Esophagus (tissue), 2 donors: ENCODE results near the gene HTRA1. TPM values are rescaled to one million over a fixed set of nuclear protein-coding genes. Genes with fewer than 3 reads are reported as not detected.

Experiments used
- H3K27ac ChIP-seq, 2 donors: one replicate each; pipeline ENCODE4 v1.5.1; 2013; ENCODE audit warnings: low read depth in 2 of 2, mild to moderate bottlenecking in 2 of 2, inconsistent platforms in 1 of 2, low read length in 1 of 2, moderate library complexity in 1 of 2
- H3K27me3 ChIP-seq, 2 donors: one replicate each; pipeline ENCODE4 v1.6.1; 2013; ENCODE audit warnings: low read length in 2 of 2, control low read depth in 1 of 2, mild to moderate bottlenecking in 1 of 2; ENCODE audit not compliant: insufficient read depth in 2 of 2, control insufficient read depth in 1 of 2
- H3K36me3 ChIP-seq, 2 donors: one replicate each; pipeline ENCODE4 v1.6.1; 2013; ENCODE audit warnings: low read length in 1 of 2; ENCODE audit not compliant: control insufficient read depth in 2 of 2, insufficient read depth in 2 of 2
- H3K4me1 ChIP-seq, 2 donors: one replicate each; pipeline ENCODE4 v1.6.1; 2013; ENCODE audit warnings: low read length in 1 of 2; ENCODE audit not compliant: control insufficient read depth in 2 of 2, insufficient read depth in 2 of 2
- H3K4me3 ChIP-seq, 2 donors: one replicate each; pipeline ENCODE4 v1.5.1; 2013; ENCODE audit warnings: low read length in 2 of 2, mild to moderate bottlenecking in 2 of 2, low read depth in 1 of 2, moderate library complexity in 1 of 2
- H3K9me3 ChIP-seq, 2 donors: one replicate each; pipeline ENCODE4 v1.6.1; 2013; ENCODE audit warnings: mild to moderate bottlenecking in 2 of 2, low read depth in 1 of 2, low read length in 1 of 2, moderate library complexity in 1 of 2; ENCODE audit not compliant: control insufficient read depth in 2 of 2, insufficient read depth in 1 of 2
- WGBS, 2 donors: extraction: QIAGEN DNeasy Blood & Tissue Kit; methylation state at CpG; one replicate each; pipeline ENCODE4 v1.1.7; 2013; 5-methylcytosine and 5-hydroxymethylcytosine counted together
- polyA plus RNA-seq, 2 donors: library from polyadenylated mRNA; stranded (reverse); fragments of 200-250 nt; gene quantifications; one replicate each; pipeline ENCODE4 v1.2.3, GENCODE V29; 2013
- donor health status: healthy with polysubstance abuse.
- donor health status: Bipolar disorder and iron deficiency.

The HTRA1 gene
- polyA plus RNA-seq, 2 donors = 11.7 to 19.5 TPM

DNA sequence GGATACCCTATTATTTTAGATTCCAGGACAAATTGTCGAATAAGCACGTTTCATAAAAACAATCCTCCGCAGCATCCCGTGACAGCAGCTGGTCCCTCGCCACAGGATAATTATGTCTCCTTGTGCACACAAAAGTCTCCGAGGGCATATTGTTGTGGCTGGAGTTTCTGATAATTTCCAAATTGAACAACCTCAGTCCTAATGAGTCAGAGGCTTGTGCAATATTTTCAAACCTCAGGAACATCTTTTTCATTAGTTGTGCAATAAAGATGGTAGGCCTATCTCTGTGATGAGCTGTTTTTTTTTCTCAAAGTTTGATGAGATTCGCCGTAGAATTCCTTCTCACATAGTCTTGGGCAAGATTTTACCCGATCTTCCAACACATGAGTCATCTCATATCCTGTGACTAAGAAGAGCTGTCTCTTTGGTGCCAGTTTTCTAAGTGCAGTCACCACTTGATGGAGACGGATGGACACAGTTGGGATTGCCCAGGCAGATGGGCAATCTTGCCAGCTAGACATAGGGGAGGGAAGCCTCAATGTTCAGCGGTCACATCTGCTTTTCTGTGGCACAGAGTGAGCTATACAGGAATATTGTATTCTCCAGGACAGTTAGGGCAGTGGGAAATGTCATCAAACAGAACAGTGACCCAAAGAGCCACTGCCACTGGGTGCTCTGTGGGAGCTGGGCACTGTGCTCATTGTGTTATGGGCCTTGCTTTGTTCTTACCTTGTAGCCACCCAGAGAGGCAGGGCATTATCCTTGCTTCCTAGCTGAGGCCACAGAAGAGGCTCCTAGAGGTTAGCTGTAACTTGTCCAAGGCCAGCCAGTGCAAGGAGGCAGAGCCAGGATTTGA, 7.8 kb downstream of the HTRA1 start:
- H3K9me3 ChIP-seq = no peaks in the 10 kb centered on the region
- 29 to 54% methylated on average over 11 of the region's 11 CpGs for WGBS, 2 donors
- H3K36me3 ChIP-seq = no peaks in the 10 kb centered on the region
- no peaks in the 10 kb centered on the region for H3K27me3 ChIP-seq
- H3K4me1 ChIP-seq = peaks cover 0 to under 1% of the 10 kb centered on the region in 2 donors
- peak overlapping the region; percentile 48 to 49 for H3K27ac ChIP-seq
- H3K4me3 ChIP-seq = no peak overlapping the region

DNA sequence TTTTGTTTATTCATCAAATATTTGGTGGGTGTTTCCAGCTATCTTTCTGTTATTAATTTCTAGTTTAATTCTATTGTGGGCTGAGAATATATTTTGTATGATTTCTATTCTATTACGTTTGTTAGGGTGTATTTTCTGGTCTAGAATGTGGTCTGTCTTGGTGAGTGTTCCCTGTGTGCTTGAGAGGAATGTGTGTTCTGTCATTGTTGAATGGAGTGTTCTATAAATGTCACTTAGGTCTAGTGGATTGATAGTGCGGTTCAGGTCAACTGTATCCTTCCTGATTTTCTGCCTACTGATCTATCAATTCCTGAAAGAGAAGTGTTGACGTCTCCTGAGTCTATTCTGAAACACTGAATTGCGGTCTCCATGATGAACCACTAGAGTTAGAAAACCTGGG, 8.5 kb downstream of the HTRA1 start:
- no peaks in the 10 kb centered on the region for H3K27me3 ChIP-seq
- H3K27ac ChIP-seq = no peak overlapping the region
- no peaks in the 10 kb centered on the region for H3K36me3 ChIP-seq
- H3K4me1 ChIP-seq = peaks cover 0 to 3% of the 10 kb centered on the region in 2 donors
- WGBS, 2 donors = 88 to 90% methylated on average over 4 of the region's 4 CpGs
- no peak overlapping the region for H3K4me3 ChIP-seq
- no peaks in the 10 kb centered on the region for H3K9me3 ChIP-seq

DNA sequence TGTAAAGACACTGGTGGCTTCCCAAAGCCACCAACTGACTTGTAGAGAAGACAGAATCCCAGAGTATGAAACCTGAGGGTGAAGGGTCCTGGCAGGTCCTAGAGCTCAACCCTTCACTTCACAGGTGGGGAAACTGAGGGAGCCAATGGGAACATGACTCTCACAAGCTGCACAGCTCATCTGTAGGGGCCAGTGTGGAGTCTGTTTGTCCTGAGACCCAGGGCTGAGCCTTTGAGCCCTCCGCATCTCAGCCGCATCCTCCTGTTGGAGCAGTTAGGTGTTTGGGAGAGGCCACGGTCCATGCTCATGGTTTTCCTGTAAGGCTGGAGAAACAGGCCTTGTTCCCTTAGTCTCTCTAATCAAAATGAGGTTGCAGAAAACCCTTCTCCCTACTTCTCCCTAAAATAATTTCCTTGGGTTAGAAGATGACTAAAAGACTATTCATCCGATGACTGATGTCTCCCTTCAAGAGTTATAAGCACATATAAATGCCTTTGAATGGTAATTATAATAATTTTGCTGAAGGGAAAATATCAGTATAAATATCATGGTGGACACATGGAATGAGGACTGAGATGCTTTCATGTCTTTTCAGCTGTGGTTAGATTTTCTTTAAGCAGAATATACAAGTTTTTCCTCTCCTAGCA, 10.3 kb downstream of the HTRA1 start:
- Histone ChIP-seq H3K9me3 (no peaks in the 10 kb centered on the region), H3K4me1 (peaks cover 0 to 13% of the 10 kb centered on the region in 2 donors), H3K27me3 (no peaks in the 10 kb centered on the region), H3K4me3 (no peak overlapping the region), H3K36me3 (no peaks in the 10 kb centered on the region), H3K27ac (no peak overlapping the region)
- WGBS, 2 donors = 95 to 98% methylated on average over 4 of the region's 4 CpGs

DNA sequence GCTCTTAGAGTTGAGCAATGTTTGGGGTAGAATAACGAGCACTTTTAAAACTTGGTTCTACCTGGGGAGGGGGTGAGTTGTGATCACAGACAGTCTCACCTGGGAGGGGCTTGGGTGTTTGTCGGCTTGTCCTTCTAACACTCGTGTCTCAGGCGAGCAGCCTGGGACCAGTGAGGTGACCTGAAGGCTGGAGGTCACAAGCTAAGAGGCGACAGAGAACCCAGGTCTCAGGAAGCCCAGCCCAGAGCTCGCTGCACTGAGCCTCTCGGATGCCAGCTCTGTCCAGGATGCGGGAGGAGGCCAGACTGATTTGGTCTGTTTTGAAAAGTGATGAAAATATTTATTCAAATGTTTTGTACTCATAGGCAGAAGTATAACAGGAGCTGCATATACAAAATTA, 11.8 kb downstream of the HTRA1 start:
- peaks cover 0 to 13% of the 10 kb centered on the region in 2 donors for H3K4me1 ChIP-seq
- WGBS, 2 donors = 86 to 88% methylated on average over 8 of the region's 8 CpGs

DNA sequence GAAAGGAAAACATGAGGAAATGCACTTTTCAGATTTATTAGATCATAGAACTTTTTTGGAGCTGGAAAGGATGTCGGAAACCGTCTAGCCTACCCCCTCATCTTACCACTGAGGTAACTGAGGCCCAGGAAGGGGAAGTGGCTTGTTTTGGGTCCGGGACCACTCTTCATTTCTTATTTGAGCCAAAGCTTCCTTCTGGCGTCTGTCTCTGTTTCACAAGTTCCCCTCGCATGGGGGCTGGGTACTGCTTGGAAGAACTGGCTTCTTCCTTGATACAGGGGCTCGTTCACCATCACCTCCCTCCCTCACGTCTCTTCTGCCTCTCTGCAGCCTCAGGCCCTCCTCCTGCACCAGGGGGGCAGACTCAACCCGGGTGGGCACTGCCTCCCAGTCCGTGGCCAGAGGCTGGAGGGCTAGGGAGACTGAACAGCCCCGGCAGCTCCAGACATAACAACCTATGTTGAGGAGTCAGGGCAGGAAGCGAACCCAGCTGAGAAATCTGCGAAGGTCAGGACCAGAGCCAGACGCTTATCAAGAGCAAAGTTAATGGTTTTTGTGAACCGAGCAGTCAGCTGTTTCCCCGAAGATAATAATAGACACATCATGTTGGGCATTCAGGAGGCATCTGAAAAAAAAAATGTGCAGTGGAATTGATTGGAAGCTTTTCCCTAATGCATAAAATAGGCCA, 12.9 kb downstream of the HTRA1 start:
- WGBS, 2 donors = 59 to 61% methylated on average over 15 of the region's 15 CpGs
- H3K27ac ChIP-seq = no peak overlapping the region

More for the DNA sequence above, 11.8 kb downstream of the HTRA1 start:
- Histone ChIP-seq H3K4me3 (no peak overlapping the region), H3K27ac (no peak overlapping the region), H3K27me3 (no peaks in the 10 kb centered on the region), H3K36me3 (no peaks in the 10 kb centered on the region), H3K9me3 (no peaks in the 10 kb centered on the region)

DNA sequence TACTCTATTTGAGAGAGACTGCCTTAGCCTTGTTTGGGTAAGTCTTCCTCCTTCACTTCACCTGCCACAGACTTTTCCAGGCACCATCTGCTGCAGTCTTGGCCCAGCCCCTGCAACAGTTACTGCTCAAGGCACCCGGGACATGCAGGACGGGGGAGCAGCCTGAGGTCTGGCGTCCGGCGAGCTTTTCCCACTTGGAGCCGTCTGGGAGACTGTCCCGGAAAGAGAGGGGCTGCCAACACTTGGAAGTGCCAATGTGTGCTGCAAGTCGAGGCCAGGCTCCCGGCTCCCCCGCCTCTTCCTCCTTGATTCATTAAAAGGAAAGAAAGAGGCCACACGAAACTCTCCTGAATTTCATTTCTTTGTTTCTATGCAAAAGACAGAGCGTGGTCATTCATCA, 13.7 kb downstream of the HTRA1 start:
- Histone ChIP-seq H3K36me3 (no peaks in the 10 kb centered on the region), H3K27ac (peak overlapping the region; percentile 14 to 32), H3K27me3 (no peaks in the 10 kb centered on the region), H3K9me3 (no peaks in the 10 kb centered on the region), H3K4me3 (no peak overlapping the region), H3K4me1 (peaks cover 0 to 13% of the 10 kb centered on the region in 2 donors)
- 43 to 60% methylated on average over 12 of the region's 12 CpGs for WGBS, 2 donors

More for the DNA sequence above, 12.9 kb downstream of the HTRA1 start:
- Histone ChIP-seq H3K4me3 (no peak overlapping the region), H3K4me1 (peaks cover 0 to 13% of the 10 kb centered on the region in 2 donors), H3K36me3 (no peaks in the 10 kb centered on the region), H3K9me3 (no peaks in the 10 kb centered on the region), H3K27me3 (no peaks in the 10 kb centered on the region)

DNA sequence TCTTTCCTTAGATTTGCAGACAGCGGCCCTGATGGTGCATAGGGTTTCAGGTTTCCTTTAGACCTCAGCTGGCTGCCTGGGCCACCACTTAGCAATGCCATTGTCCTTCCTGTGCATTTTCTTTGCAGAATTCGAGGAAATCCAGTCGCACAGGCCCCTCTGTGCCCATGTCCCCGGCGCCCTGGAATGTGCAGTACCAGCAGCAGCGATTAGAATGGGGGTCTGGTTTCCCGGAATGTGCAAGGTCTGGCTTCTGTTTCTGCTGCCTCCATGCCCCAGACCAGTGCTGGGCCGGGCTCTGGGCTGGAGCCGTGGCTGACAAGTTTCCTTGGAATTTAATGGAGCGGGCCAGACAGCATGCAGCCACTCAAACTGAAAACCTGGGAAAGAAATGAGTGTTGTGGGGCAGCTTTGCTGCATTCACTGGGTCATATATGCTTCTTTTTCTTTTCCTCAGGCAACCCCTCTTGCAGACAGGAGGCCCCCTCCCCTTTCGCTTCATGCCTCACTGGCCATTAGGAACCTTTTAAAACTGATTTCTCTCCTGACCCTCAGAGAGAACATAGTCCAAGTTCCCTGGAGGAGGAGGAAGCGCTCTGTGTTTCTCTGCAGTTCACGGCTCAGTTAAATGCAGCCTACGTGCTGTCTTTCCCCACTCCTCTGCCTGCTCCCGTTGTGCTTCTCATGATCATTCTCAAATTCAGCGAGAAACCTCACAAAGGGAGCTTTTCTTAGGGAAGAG, 14.4 kb downstream of the HTRA1 start:
- H3K4me1 ChIP-seq = peaks cover 0 to 13% of the 10 kb centered on the region in 2 donors
- WGBS, 2 donors = 58 to 62% methylated on average over 16 of the region's 16 CpGs
- H3K4me3 ChIP-seq = no peak overlapping the region
- no peaks in the 10 kb centered on the region for H3K27me3 ChIP-seq
- H3K27ac ChIP-seq = peak overlapping the region in 1 of 2 donors; percentile 10
- no peaks in the 10 kb centered on the region for H3K9me3 ChIP-seq
- H3K36me3 ChIP-seq = no peaks in the 10 kb centered on the region

DNA sequence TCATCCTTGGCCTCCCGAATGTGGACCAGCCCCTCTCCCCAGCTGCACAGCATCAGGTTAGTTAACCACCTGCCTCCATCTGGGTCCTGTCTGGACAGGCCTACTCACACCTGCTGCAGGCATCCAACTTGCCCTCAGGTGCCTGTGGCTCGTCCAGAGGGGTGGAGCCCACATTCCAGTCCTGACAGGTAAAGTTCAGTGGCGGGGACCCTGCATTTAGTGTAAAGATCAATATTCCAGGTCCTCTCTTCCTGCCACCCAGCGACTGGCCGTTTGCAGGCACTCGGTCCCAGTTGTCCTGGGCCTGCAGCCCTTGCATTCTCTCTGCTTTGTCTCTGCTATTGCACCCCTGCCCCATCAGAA, 15.0 kb downstream of the HTRA1 start:
- Histone ChIP-seq H3K27ac (no peak overlapping the region), H3K27me3 (no peaks in the 10 kb centered on the region), H3K36me3 (no peaks in the 10 kb centered on the region), H3K9me3 (no peaks in the 10 kb centered on the region), H3K4me3 (no peak overlapping the region), H3K4me1 (peaks cover 0 to 13% of the 10 kb centered on the region in 2 donors)
- 54 to 64% methylated on average over 6 of the region's 6 CpGs for WGBS, 2 donors

DNA sequence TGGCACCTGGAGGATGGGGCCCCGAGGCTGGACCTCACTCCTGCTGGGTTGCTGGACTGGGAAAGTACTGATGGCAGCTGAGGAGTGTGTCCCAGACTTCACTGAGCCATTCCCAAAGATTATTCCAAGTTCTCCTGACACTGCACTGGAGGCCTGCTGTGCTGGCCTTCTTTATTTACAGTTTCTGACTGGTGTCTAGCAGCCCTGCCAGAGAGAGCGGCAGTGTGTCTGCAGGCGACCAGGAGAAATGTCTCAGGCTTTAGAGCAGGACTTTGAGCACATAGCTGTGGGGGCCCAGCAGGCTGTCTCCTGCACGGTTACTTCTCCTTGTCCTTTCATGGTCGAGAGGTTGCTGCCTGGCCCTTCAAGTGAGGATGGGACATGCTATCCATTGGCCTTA, 16.1 kb downstream of the HTRA1 start:
- 82 to 86% methylated on average over 5 of the region's 5 CpGs for WGBS, 2 donors
- Histone ChIP-seq H3K36me3 (no peaks in the 10 kb centered on the region), H3K4me3 (no peak overlapping the region), H3K27ac (no peak overlapping the region), H3K27me3 (no peaks in the 10 kb centered on the region), H3K9me3 (peaks cover 0 to 2% of the 10 kb centered on the region in 2 donors), H3K4me1 (peaks cover 0 to 13% of the 10 kb centered on the region in 2 donors)
